ENCODE data around the gene COX18. TPM values are rescaled to one million over a fixed set of nuclear protein-coding genes. Genes with fewer than 3 reads are reported as not detected.

The COX18 gene
- total RNA-seq, 1 donor from 2014 or later: 19.6 TPM

DNA sequence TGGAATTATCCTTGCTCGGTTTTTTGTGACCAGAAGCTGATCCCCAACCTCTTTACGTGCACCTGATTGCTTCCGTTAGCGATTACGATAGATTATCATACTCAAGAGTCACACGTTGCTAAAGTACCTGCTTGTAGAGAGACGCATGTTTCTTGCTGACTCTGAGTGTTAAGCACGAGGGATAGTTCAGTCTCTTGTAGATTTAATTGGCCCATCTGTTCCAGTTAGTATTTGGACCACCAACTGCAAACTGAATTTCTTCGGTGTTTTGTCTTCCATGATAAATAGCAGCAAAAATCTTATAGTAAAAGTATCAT, 516 bp upstream of the COX18 start:
- H3K4me3 ChIP-seq (ENCODE audit: low read depth, low read length): peak overlapping the region; percentile 78
- no peak for TF ChIP-seq CTCF (conservative IDR thresholded peaks at IDR 0.05; ENCODE audit: low read depth, low read length)

DNA sequence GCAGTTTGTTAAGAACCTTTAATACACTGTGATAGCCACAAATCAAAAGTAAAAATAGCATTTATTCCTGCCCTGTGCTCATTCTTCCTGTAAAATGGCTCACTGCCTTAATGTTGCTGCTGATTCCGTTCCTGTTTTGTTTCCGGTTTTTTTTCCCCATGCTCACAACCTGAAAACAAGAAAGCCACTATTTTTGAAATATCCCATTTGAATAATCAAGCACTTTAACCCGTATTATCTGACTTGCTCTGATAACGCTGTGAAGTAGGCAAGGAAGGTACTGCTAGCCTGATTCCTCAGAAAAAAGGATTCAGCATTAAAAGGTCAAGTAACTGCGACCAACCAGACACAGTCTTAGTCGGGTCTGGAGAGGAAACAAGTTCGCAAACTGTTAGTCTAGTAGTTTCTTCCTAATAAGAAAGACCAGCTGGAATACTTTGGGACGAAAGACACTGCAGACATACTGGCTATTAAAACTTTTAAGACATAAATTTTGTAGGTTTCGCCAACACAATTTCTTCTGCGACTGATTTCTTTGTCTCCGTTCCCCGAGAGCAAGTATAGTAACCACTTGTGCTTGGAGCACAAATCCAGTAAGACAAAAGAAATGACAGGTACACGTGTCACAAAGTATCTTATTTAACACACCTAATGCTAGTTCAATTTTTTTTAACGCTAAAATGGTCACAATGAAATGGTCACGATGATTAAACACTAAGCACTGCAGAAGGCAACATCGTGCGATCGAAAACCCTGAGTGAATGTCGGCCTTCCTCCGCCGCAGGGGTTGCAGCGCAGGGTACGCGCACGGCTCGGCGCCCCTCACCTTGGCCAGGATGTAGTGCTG, 802 bp downstream of the COX18 start:
- no peak for TF ChIP-seq CTCF (conservative IDR thresholded peaks at IDR 0.05; ENCODE audit: low read depth, low read length)
- peak; percentile 33 for DNase-seq (ENCODE audit: low read depth)
- H3K4me3 ChIP-seq (ENCODE audit: low read depth, low read length): peak overlapping the region; percentile 78

More for the DNA sequence above, 516 bp upstream of the COX18 start:
- no peak for DNase-seq (ENCODE audit: low read depth)

GRCh38 chr4:73067971-73068394, 1.5 kb downstream of the COX18 start:
- no peak for TF ChIP-seq CTCF (conservative IDR thresholded peaks at IDR 0.05; ENCODE audit: low read depth, low read length)
- H3K4me3 ChIP-seq (ENCODE audit: low read depth, low read length): peak overlapping the region; percentile 78
- no peak for DNase-seq (ENCODE audit: low read depth)

DNA sequence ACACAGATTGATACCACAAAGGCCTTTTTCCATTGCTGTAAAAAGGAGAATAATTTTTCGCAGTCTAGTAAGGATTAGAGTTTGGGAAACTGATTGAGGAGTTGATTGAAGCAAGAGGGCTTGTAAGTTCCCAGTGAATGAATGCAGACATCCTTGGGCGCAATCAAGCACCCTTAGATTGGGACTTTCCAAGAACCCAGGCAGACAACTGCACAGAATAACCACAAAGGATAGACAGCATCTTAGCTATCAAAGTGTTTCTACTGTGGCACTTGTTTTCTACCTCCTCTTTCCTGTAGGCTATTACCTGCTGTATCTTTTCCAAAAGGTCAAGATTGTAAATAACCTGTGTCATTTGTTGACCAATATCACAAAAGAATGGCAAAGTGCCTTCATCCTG, 2.6 kb downstream of the COX18 start:
- no peak for TF ChIP-seq CTCF (conservative IDR thresholded peaks at IDR 0.05; ENCODE audit: low read depth, low read length)
- DNase-seq (ENCODE audit: low read depth): no peak
- H3K4me3 ChIP-seq (ENCODE audit: low read depth, low read length): no peak overlapping the region

DNA sequence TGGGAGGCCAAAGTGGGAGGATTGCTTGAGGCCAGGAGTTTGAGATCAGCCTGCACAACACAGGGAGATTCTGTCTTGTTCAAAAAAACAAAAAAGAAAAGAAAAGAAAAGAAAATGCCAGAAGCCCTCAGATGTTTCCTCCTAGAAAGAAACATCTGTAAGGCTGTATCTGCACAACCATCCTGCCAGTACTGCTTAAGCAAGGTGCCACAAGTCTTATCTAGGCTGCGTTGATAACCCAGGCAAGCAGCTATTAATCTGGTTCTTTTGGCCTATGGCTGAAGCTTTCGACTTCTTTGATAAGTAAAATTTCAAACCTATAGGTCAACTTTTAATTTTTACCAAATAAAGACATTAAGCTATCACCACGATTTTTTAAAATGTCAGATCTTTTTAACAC, 3.1 kb downstream of the COX18 start:
- no peak for TF ChIP-seq CTCF (conservative IDR thresholded peaks at IDR 0.05; ENCODE audit: low read depth, low read length)
- no peak for DNase-seq (ENCODE audit: low read depth)
- no peak overlapping the region for H3K4me3 ChIP-seq (ENCODE audit: low read depth, low read length)

GRCh38 chr4:73064536-73064935, 5.0 kb downstream of the COX18 start:
- DNase-seq (ENCODE audit: low read depth): no peak
- no peak overlapping the region for H3K4me3 ChIP-seq (ENCODE audit: low read depth, low read length)
- TF ChIP-seq CTCF (conservative IDR thresholded peaks at IDR 0.05; ENCODE audit: low read depth, low read length): no peak
